ENCODE data around the gene CYP4F8. TPM values are rescaled to one million over a fixed set of nuclear protein-coding genes. Genes with fewer than 3 reads are reported as not detected.
"Not testable (repeated sequence)": the region's sequence is repeated elsewhere in the genome, so short reads cannot be mapped to it uniquely, and the experiment has no call there.

Gene CYP4F8
- total RNA-seq, 6 donors from 2014 or later, result not detected

DNA sequence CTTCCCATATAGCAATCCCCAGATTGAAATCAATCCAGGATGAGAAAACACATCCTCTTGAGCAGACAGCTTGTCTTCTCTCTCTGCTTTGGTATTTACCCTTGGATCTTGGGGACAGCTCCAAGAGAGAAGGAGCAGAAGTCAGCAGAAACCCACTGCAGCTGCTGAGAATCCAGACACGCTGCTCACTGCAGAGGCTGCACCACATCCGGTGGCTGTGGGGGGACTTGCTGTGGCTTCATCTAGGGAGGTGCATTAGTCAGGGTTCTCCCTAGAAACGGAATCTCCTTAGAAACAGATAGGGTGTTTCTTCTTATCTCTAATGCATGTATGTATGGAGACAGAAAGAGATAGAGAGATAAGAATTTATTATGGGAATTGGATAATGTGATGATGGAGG is 60.5 kb downstream of the CYP4F8 start:
- Histone ChIP-seq H3K36me3 (peaks cover 0 to 2% (median 0%) of the 10 kb centered on the region in 4 donors), H3K27me3 (no peaks in the 10 kb centered on the region), H3K9me3 (no peaks in the 10 kb centered on the region), H3K4me3 (no peak overlapping the region), H3K4me1 (peaks cover 9 to 13% (median 12%) of the 10 kb centered on the region in 4 donors), H3K27ac (no peak overlapping the region)
- ATAC-seq (ENCODE audit: low FRiP score in 2 of 2) (no peak), DNase-seq (no peak)
- TF ChIP-seq EP300 (IDR thresholded peaks at IDR 0.05), result no peak
- no peak for TF ChIP-seq CTCF (IDR thresholded peaks at IDR 0.05)
- TF ChIP-seq POLR2A (IDR thresholded peaks at IDR 0.05), result no peak
- 33 to 40% methylated on average over 3 of the region's 3 CpGs for WGBS, 2 donors

DNA sequence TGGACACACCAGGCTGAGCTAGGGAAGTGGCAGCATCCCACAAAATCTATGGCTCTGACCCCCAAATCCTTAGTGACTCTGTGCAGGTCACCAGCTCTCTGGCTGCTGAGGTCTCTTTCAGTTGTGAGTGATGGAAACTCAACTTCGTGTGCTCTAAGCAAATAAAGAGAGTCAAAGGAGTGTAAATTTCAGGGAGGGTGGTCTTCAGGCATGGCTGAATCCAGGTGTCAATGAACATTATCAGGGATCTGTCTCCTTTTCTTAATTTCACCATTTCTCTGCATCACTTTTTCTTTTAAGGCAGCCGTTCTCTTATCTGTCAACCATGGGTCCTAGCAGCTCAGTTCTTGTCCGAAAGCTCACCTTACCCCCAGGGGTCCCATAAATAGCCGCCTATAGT is 64.1 kb downstream of the CYP4F8 start:
- DNase-seq (no peak), ATAC-seq (ENCODE audit: low FRiP score in 2 of 2) (no peak)
- Histone ChIP-seq H3K4me3 (no peak overlapping the region), H3K9me3 (no peaks in the 10 kb centered on the region), H3K27ac (no peak overlapping the region), H3K36me3 (peaks cover 0 to 17% (median 0%) of the 10 kb centered on the region in 4 donors), H3K4me1 (no peaks in the 10 kb centered on the region), H3K27me3 (no peaks in the 10 kb centered on the region)
- no peak for TF ChIP-seq POLR2AphosphoS5 (IDR thresholded peaks at IDR 0.05)
- TF ChIP-seq POLR2A (IDR thresholded peaks at IDR 0.05), result no peak
- no peak for TF ChIP-seq CTCF (IDR thresholded peaks at IDR 0.05)
- no peak for TF ChIP-seq EP300 (IDR thresholded peaks at IDR 0.05)
- WGBS, 2 donors, result 17 to 19% methylated on average over 4 of the region's 4 CpGs

DNA sequence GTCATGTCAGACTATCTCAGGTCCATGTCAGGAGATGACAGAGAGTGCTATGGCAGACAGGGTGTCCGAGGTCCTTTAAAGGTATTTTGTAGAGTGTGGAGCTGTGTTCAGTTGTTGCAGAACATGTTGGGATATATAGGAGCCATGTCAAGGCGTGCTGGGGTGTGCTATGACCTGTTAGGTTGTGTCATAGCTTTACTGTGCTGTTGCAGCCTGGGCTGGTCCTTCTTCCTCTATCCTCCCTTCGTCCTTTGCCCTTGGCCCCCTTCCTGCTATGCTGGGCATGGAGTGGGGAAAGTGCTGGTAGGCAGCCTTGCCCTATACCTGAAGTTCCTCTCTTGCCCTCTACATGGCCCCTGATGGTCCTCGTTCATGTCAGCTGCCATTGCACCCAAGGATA is 64.8 kb downstream of the CYP4F8 start:
- not testable (repeated sequence) for H3K27ac ChIP-seq; H3K9me3 ChIP-seq; H3K4me3 ChIP-seq; DNase-seq; H3K27me3 ChIP-seq; H3K4me1 ChIP-seq; ATAC-seq (ENCODE audit: low FRiP score in 2 of 2)
- 51 to 69% methylated on average over 4 of the region's 4 CpGs for WGBS, 2 donors
- peaks cover 0 to 19% (median 0%) of the 10 kb centered on the region in 4 donors for H3K36me3 ChIP-seq

Small RNA genes lying within 50 kb of the gene (small RNA-seq; reads per million reads assigned to genes)
- gene AD000091.1, result 0 reads per million in 4 donors

Other genes starting within 250 kb of the CYP4F8 start
- gene AKAP8, start 235.4 kb upstream of the CYP4F8 start, total RNA-seq, result 100 to 1,000 TPM in 1 of 6 donors, 10 to 100 TPM in 5; 28.1 to 117 (median 41.3) TPM
- gene AKAP8L, start 196.2 kb upstream of the CYP4F8 start, total RNA-seq, result 100 to 1,000 TPM in 2 of 6 donors, 10 to 100 TPM in 4; 79.8 to 476 (median 91.2) TPM
- 100 to 1,000 TPM in 1 of 6 donors, 10 to 100 TPM in 5; 28.7 to 112 (median 40.8) TPM for gene WIZ, start 165.3 kb upstream of the CYP4F8 start, total RNA-seq
- gene RASAL3, start 150.7 kb upstream of the CYP4F8 start, total RNA-seq, result 10 to 100 TPM in 5 of 6 donors, 1 to 10 TPM in 1; 7.1 to 48.2 (median 16.7) TPM
- gene PGLYRP2, start 135.7 kb upstream of the CYP4F8 start, total RNA-seq, result not detected
- 1 to 10 TPM in 1 of 6 donors, under 1 TPM in 4, not detected in 1; 0.11 to 3.1 (median 0.20) TPM for gene CYP4F22, start 106.7 kb upstream of the CYP4F8 start, total RNA-seq
- gene CYP4F3, start 25.7 kb downstream of the CYP4F8 start, total RNA-seq, result 1 to 10 TPM; 1.1 to 2.1 (median 1.8) TPM
- 10 to 100 TPM in 1 of 6 donors, 1 to 10 TPM in 4, under 1 TPM in 1; 0.30 to 16.8 (median 2.0) TPM for gene CYP4F12, start 57.9 kb downstream of the CYP4F8 start, total RNA-seq
- not detected for gene OR10H2, start 112.8 kb downstream of the CYP4F8 start, total RNA-seq
- not detected for gene OR10H3, start 122.8 kb downstream of the CYP4F8 start, total RNA-seq
- gene OR10H5, start 172.4 kb downstream of the CYP4F8 start, total RNA-seq, result not detected
- not detected for gene OR10H1, start 200.4 kb downstream of the CYP4F8 start, total RNA-seq

Measured in upper lobe of left lung (tissue), 6 donors.